BLaER1 (cell line): ENCODE measurements around the gene ADH1A.
"Not testable (repeated sequence)": the region's sequence is repeated elsewhere in the genome, so short reads cannot be mapped to it uniquely, and the experiment has no call there.

Experiments
- H3K27ac ChIP-seq: shearing (Covaris generic); formaldehyde crosslinking; 2 replicates; pipeline ENCODE4 v1.8.1; 2022
- H3K27me3 ChIP-seq: shearing (Covaris generic); formaldehyde crosslinking; 2 replicates; pipeline ENCODE4 v1.8.1; 2022
- H3K36me3 ChIP-seq: shearing (Covaris generic); formaldehyde crosslinking; 2 replicates; pipeline ENCODE4 v1.8.1; 2022
- H3K4me1 ChIP-seq: shearing (Covaris generic); formaldehyde crosslinking; 2 replicates; pipeline ENCODE4 v1.8.1; 2022
- H3K4me2 ChIP-seq: shearing (Covaris generic); formaldehyde crosslinking; 2 replicates; pipeline ENCODE4 v1.8.1; 2022
- H3K4me3 ChIP-seq: shearing (Covaris generic); formaldehyde crosslinking; 2 replicates; pipeline ENCODE4 v1.8.1; 2022
- H3K9ac ChIP-seq: shearing (Covaris generic); formaldehyde crosslinking; 2 replicates; pipeline ENCODE4 v1.8.1; 2022
- H3K9me3 ChIP-seq: shearing (Covaris generic); formaldehyde crosslinking; 2 replicates; pipeline ENCODE4 v1.8.1; 2022
- H4K20me1 ChIP-seq: shearing (Covaris generic); formaldehyde crosslinking; 2 replicates; pipeline ENCODE4 v1.8.1; 2022
- Cebpa-rat ChIP-seq: shearing (Covaris generic); IDR thresholded peaks from 2 replicates; pipeline ENCODE4 v1.8.1; 2022

ADH1A gene

GRCh38 chr4:99321241-99322191, 30.7 kb upstream of the ADH1A start, which contains the start of gene ADH1B:
TSS of gene ADH1B (minus strand) at chr4:99321401. CDS start at chr4:99321331, 70 bp downstream.
- H3K4me2 ChIP-seq, result no peak within 1 kb of the TSS
- H3K9me3 ChIP-seq, result no peaks in the 10 kb centered on the region
- H3K27me3 ChIP-seq, result no peaks in the 10 kb centered on the region
- no peak within 1 kb of the TSS for H3K27ac ChIP-seq
- no peak within 1 kb of the TSS for H3K4me3 ChIP-seq
- H3K9ac ChIP-seq, result no peak within 1 kb of the TSS
- no peaks in the 10 kb centered on the region for H3K4me1 ChIP-seq
- TF ChIP-seq Cebpa-rat, result no peak
- no peaks in the 10 kb centered on the region for H3K36me3 ChIP-seq
- no peaks in the 10 kb centered on the region for H4K20me1 ChIP-seq

- not testable (repeated sequence) for H3K9ac ChIP-seq, H3K4me1 ChIP-seq, H3K27ac ChIP-seq, H3K36me3 ChIP-seq, H3K27me3 ChIP-seq, H3K9me3 ChIP-seq, H4K20me1 ChIP-seq, H3K4me3 ChIP-seq, H3K4me2 ChIP-seq
These were observed 27.0 kb upstream of the ADH1A start for GRCh38 chr4:99317811-99318210.

- TF ChIP-seq Cebpa-rat, result no peak
- Histone ChIP-seq H3K9me3 (no peaks in the 10 kb centered on the region), H3K4me2 (no peak overlapping the region), H3K9ac (no peak overlapping the region), H3K36me3 (no peaks in the 10 kb centered on the region), H3K27ac (no peak overlapping the region), H4K20me1 (no peaks in the 10 kb centered on the region), H3K27me3 (no peaks in the 10 kb centered on the region), H3K4me3 (no peak overlapping the region), H3K4me1 (no peaks in the 10 kb centered on the region)
These were observed 26.6 kb upstream of the ADH1A start for GRCh38 chr4:99317354-99317753.

GRCh38 chr4:99315839-99316238, 25.1 kb upstream of the ADH1A start:
- Histone ChIP-seq H4K20me1 (no peaks in the 10 kb centered on the region), H3K4me1 (no peaks in the 10 kb centered on the region), H3K9me3 (no peaks in the 10 kb centered on the region), H3K27me3 (no peaks in the 10 kb centered on the region), H3K27ac (no peak overlapping the region), H3K4me2 (no peak overlapping the region), H3K36me3 (no peaks in the 10 kb centered on the region), H3K4me3 (no peak overlapping the region), H3K9ac (no peak overlapping the region)
- TF ChIP-seq Cebpa-rat, result no peak

- Histone ChIP-seq H3K9me3 (no peaks in the 10 kb centered on the region), H4K20me1 (no peaks in the 10 kb centered on the region), H3K27me3 (no peaks in the 10 kb centered on the region), H3K4me1 (no peaks in the 10 kb centered on the region), H3K27ac (no peak overlapping the region), H3K4me2 (no peak overlapping the region), H3K36me3 (no peaks in the 10 kb centered on the region), H3K4me3 (no peak overlapping the region), H3K9ac (no peak overlapping the region)
- TF ChIP-seq Cebpa-rat, result no peak
These were observed 23.4 kb upstream of the ADH1A start for GRCh38 chr4:99314211-99314610.

- no peaks in the 10 kb centered on the region for H3K9me3 ChIP-seq
- H3K4me2 ChIP-seq, result no peak overlapping the region
- H3K9ac ChIP-seq, result no peak overlapping the region
- H3K27ac ChIP-seq, result no peak overlapping the region
- no peak overlapping the region for H3K4me3 ChIP-seq
- H3K36me3 ChIP-seq, result no peaks in the 10 kb centered on the region
- TF ChIP-seq Cebpa-rat, result no peak
- no peaks in the 10 kb centered on the region for H4K20me1 ChIP-seq
- no peaks in the 10 kb centered on the region for H3K27me3 ChIP-seq
- no peaks in the 10 kb centered on the region for H3K4me1 ChIP-seq
These were observed 19.6 kb upstream of the ADH1A start for GRCh38 chr4:99310389-99310788.

- no peaks in the 10 kb centered on the region for H4K20me1 ChIP-seq
- H3K4me2 ChIP-seq, result no peak overlapping the region
- H3K4me3 ChIP-seq, result no peak overlapping the region
- H3K27me3 ChIP-seq, result no peaks in the 10 kb centered on the region
- no peaks in the 10 kb centered on the region for H3K9me3 ChIP-seq
- TF ChIP-seq Cebpa-rat, result no peak
- H3K27ac ChIP-seq, result no peak overlapping the region
- H3K4me1 ChIP-seq, result no peaks in the 10 kb centered on the region
- no peaks in the 10 kb centered on the region for H3K36me3 ChIP-seq
- H3K9ac ChIP-seq, result no peak overlapping the region
These were observed 15.0 kb upstream of the ADH1A start for GRCh38 chr4:99305638-99306400.

GRCh38 chr4:99301376-99302164, 10.8 kb upstream of the ADH1A start:
- H3K27me3 ChIP-seq, result no peaks in the 10 kb centered on the region
- no peak overlapping the region for H3K4me3 ChIP-seq
- H3K9me3 ChIP-seq, result no peaks in the 10 kb centered on the region
- H4K20me1 ChIP-seq, result no peaks in the 10 kb centered on the region
- no peak overlapping the region for H3K9ac ChIP-seq
- no peak for TF ChIP-seq Cebpa-rat
- no peak overlapping the region for H3K27ac ChIP-seq
- no peaks in the 10 kb centered on the region for H3K36me3 ChIP-seq
- H3K4me1 ChIP-seq, result no peaks in the 10 kb centered on the region
- H3K4me2 ChIP-seq, result no peak overlapping the region

- H3K27me3 ChIP-seq, result no peaks in the 10 kb centered on the region
- H3K36me3 ChIP-seq, result no peaks in the 10 kb centered on the region
- no peak overlapping the region for H3K4me3 ChIP-seq
- no peak overlapping the region for H3K4me2 ChIP-seq
- TF ChIP-seq Cebpa-rat, result no peak
- H3K9me3 ChIP-seq, result no peaks in the 10 kb centered on the region
- H3K27ac ChIP-seq, result no peak overlapping the region
- no peaks in the 10 kb centered on the region for H3K4me1 ChIP-seq
- H4K20me1 ChIP-seq, result no peaks in the 10 kb centered on the region
- H3K9ac ChIP-seq, result no peak overlapping the region
These were observed 10.1 kb upstream of the ADH1A start for GRCh38 chr4:99300934-99301333.
